Trophoblast cell (in vitro differentiated cells and primary cell): ENCODE data around the gene HTR7.
A peak's percentile ranks its signal among the peaks of the same experiment; 100 is the strongest.

ENCODE experiments used
- DNase-seq, 2 donors: peaks; one replicate each; pipeline ENCODE4 v3.0.0-alpha.2; 2016
- H2AFZ ChIP-seq: 2 replicates; pipeline ENCODE4 v1.6.1; 2013; ENCODE audit warnings: low read length, moderate library complexity, mild to moderate bottlenecking; ENCODE audit not compliant: insufficient read depth, poor library complexity
- H2AK5ac ChIP-seq: 2 replicates; pipeline ENCODE4 v1.6.1; 2013; ENCODE audit warnings: mild to moderate bottlenecking, low read length
- H2BK120ac ChIP-seq: 2 replicates; pipeline ENCODE4 v1.6.1; 2013; ENCODE audit warnings: low read length, mild to moderate bottlenecking, moderate library complexity; ENCODE audit not compliant: insufficient read depth, poor library complexity
- H2BK12ac ChIP-seq: 2 replicates; pipeline ENCODE4 v1.6.1; 2013; ENCODE audit warnings: mild to moderate bottlenecking, low read length, moderate library complexity
- H2BK5ac ChIP-seq: 2 replicates; pipeline ENCODE4 v1.6.1; 2013; ENCODE audit warnings: low read length, low read depth, moderate library complexity, mild to moderate bottlenecking; ENCODE audit not compliant: poor library complexity
- H3K14ac ChIP-seq: 2 replicates; pipeline ENCODE4 v1.6.1; 2013; ENCODE audit warnings: mild to moderate bottlenecking, low read length
- H3K18ac ChIP-seq: 2 replicates; pipeline ENCODE4 v1.6.1; 2013; ENCODE audit warnings: mild to moderate bottlenecking, low read length
- H3K23ac ChIP-seq: 2 replicates; pipeline ENCODE4 v1.6.1; 2013; ENCODE audit warnings: low read length
- H3K27ac ChIP-seq: 2 replicates; pipeline ENCODE4 v1.5.1; 2013; ENCODE audit warnings: low read depth, mild to moderate bottlenecking, inconsistent platforms, low read length, moderate library complexity
- H3K27me3 ChIP-seq: 2 replicates; pipeline ENCODE4 v1.6.1; 2013; ENCODE audit warnings: inconsistent platforms, mild to moderate bottlenecking, low read length, moderate library complexity; ENCODE audit not compliant: insufficient read depth
- H3K36me3 ChIP-seq, 2 experiments: 1 replicate in 1 of 2; 2 replicates in 1 of 2; pipeline ENCODE4 v1.6.1; 2013; ENCODE audit warnings: low read length in 2 of 2, mild to moderate bottlenecking in 2 of 2, moderate library complexity in 1 of 2; ENCODE audit not compliant: insufficient read depth in 2 of 2, control insufficient read depth in 1 of 2
- H3K4ac ChIP-seq: 2 replicates; pipeline ENCODE4 v1.6.1; 2013; ENCODE audit warnings: low read depth, mild to moderate bottlenecking, low read length, moderate library complexity
- H3K4me1 ChIP-seq, 2 experiments: 1 replicate in 1 of 2; 2 replicates in 1 of 2; pipeline ENCODE4 v1.6.1; 2013; ENCODE audit warnings: low read length in 2 of 2, mild to moderate bottlenecking in 2 of 2, moderate library complexity in 1 of 2; ENCODE audit not compliant: insufficient read depth in 2 of 2, control insufficient read depth in 1 of 2
- H3K4me2 ChIP-seq: 2 replicates; pipeline ENCODE4 v1.6.1; 2013; ENCODE audit warnings: inconsistent platforms, mild to moderate bottlenecking, low read length, moderate library complexity
- H3K4me3 ChIP-seq: 2 replicates; pipeline ENCODE4 v1.5.1; 2013; ENCODE audit warnings: mild to moderate bottlenecking, low read depth, low read length, inconsistent platforms
- H3K79me1 ChIP-seq: one replicate; pipeline ENCODE4 v1.6.1; 2013; ENCODE audit warnings: low read length
- H3K79me2 ChIP-seq: 2 replicates; pipeline ENCODE4 v1.6.1; 2013; ENCODE audit warnings: low read length, mild to moderate bottlenecking; ENCODE audit not compliant: control insufficient read depth, insufficient read depth, poor library complexity
- H3K9ac ChIP-seq: 2 replicates; pipeline ENCODE4 v1.6.1; 2013; ENCODE audit warnings: mild to moderate bottlenecking, low read length
- H3K9me3 ChIP-seq: 2 replicates; pipeline ENCODE4 v1.6.1; 2013; ENCODE audit warnings: low read depth, mild to moderate bottlenecking, control low read depth, inconsistent platforms, low read length; ENCODE audit not compliant: insufficient read depth
- H4K12ac ChIP-seq: 2 replicates; pipeline ENCODE4 v1.6.1; 2013; ENCODE audit warnings: low read depth, mild to moderate bottlenecking, low read length, moderate library complexity
- H4K8ac ChIP-seq: 2 replicates; pipeline ENCODE4 v1.6.1; 2013; ENCODE audit warnings: low read depth, mild to moderate bottlenecking, low read length, moderate library complexity
- H4K91ac ChIP-seq: one replicate; pipeline ENCODE4 v1.6.1; 2013; ENCODE audit warnings: low read depth, mild to moderate bottlenecking, low read length, moderate library complexity
- WGBS: extraction: QIAGEN DNeasy Blood & Tissue Kit; methylation state at CpG from one replicate; pipeline ENCODE4 v1.1.7; 2013; ENCODE audit warnings: missing lambda C conversion rate; ENCODE audit not compliant: insufficient read length, insufficient coverage; ENCODE audit errors: extremely low coverage; 5-methylcytosine and 5-hydroxymethylcytosine counted together

HTR7 gene

DNA sequence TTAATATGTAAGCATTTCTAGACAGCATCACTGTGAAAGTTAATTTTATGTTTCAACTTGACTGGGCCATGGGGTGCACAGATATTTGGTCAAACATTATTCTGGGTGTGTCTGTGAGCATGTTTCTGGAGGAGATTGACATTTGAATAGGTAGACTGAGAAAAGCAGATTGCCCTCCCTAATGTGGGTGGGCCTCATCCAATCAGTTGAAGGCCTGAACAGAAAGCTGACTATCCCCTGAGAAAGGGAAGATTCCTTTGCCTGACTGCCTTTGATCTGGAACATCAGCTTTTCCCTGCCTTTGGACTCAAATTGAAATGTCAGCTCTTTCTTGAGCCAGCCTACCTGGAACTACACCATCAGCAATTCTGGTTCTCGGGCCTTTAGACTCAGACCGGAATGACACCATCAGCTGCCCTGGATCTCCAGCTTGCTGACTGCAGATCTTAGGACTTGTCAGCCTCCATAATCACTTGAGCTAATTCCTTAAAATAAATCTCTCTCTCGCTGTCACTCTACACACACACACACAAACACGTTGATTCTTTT is 8.3 kb upstream of the HTR7 start:
- H2BK120ac ChIP-seq: no peak overlapping the region
- H4K8ac ChIP-seq: no peak overlapping the region

GRCh38 chr10:90865401-90865800 is 7.6 kb upstream of the HTR7 start:
- no CpG with 5 or more reads among the region's 3 CpGs for WGBS
- H3K4me1 ChIP-seq: no peaks in the 10 kb centered on the region
- no peak overlapping the region for H3K9ac ChIP-seq
- no peak overlapping the region for H2BK120ac ChIP-seq
- H2AFZ ChIP-seq: no peak overlapping the region
- no peak overlapping the region for H4K12ac ChIP-seq
- no peak overlapping the region for H3K18ac ChIP-seq
- H2BK12ac ChIP-seq: no peak overlapping the region
- no peak overlapping the region for H3K27ac ChIP-seq
- no peak overlapping the region for H2AK5ac ChIP-seq
- H3K9me3 ChIP-seq: no peaks in the 10 kb centered on the region
- no peak for DNase-seq
- H3K4me2 ChIP-seq: no peak overlapping the region
- H3K36me3 ChIP-seq: no peaks in the 10 kb centered on the region
- no peak overlapping the region for H3K4ac ChIP-seq
- H3K79me2 ChIP-seq: no peaks in the 10 kb centered on the region
- no peak overlapping the region for H4K8ac ChIP-seq
- H3K27me3 ChIP-seq: no peaks in the 10 kb centered on the region
- H3K14ac ChIP-seq: no peak overlapping the region
- H4K91ac ChIP-seq: no peak overlapping the region
- H2BK5ac ChIP-seq: no peak overlapping the region
- H3K79me1 ChIP-seq: no peaks in the 10 kb centered on the region
- no peak overlapping the region for H3K23ac ChIP-seq
- no peak overlapping the region for H3K4me3 ChIP-seq

More for the DNA sequence above, 8.3 kb upstream of the HTR7 start:
- no peak overlapping the region for H2BK12ac ChIP-seq
- H3K14ac ChIP-seq: no peak overlapping the region
- H3K4me2 ChIP-seq: no peak overlapping the region
- no peak overlapping the region for H3K18ac ChIP-seq
- no peak overlapping the region for H4K12ac ChIP-seq
- H3K4ac ChIP-seq: no peak overlapping the region
- no peaks in the 10 kb centered on the region for H3K36me3 ChIP-seq
- no peaks in the 10 kb centered on the region for H3K4me1 ChIP-seq
- H3K9me3 ChIP-seq: no peaks in the 10 kb centered on the region
- no peaks in the 10 kb centered on the region for H3K79me1 ChIP-seq
- no peak overlapping the region for H3K9ac ChIP-seq
- 100% methylated on average over 2 of the region's 4 CpGs for WGBS
- H3K23ac ChIP-seq: no peak overlapping the region
- H2AK5ac ChIP-seq: no peak overlapping the region
- no peaks in the 10 kb centered on the region for H3K79me2 ChIP-seq
- no peak for DNase-seq
- H3K27me3 ChIP-seq: no peaks in the 10 kb centered on the region
- H4K91ac ChIP-seq: no peak overlapping the region
- no peak overlapping the region for H2AFZ ChIP-seq
- H3K27ac ChIP-seq: no peak overlapping the region
- H3K4me3 ChIP-seq: no peak overlapping the region
- H2BK5ac ChIP-seq: no peak overlapping the region

GRCh38 chr10:90862908-90863514 is 5.2 kb upstream of the HTR7 start:
- peak in 1 of 2 donors; percentile 59 for DNase-seq
- peaks cover 1% of the 10 kb centered on the region for H3K79me2 ChIP-seq
- no CpG with 5 or more reads among the region's 2 CpGs for WGBS
- H4K91ac ChIP-seq: no peak overlapping the region
- H2BK12ac ChIP-seq: no peak overlapping the region
- no peak overlapping the region for H2AFZ ChIP-seq
- H3K9ac ChIP-seq: no peak overlapping the region
- peaks cover 1% of the 10 kb centered on the region for H3K79me1 ChIP-seq
- no peak overlapping the region for H3K23ac ChIP-seq
- no peak overlapping the region for H2AK5ac ChIP-seq
- H3K9me3 ChIP-seq: no peaks in the 10 kb centered on the region
- H2BK120ac ChIP-seq: no peak overlapping the region
- no peaks in the 10 kb centered on the region for H3K36me3 ChIP-seq
- no peak overlapping the region for H4K12ac ChIP-seq
- H2BK5ac ChIP-seq: no peak overlapping the region
- H3K18ac ChIP-seq: no peak overlapping the region
- H3K27me3 ChIP-seq: no peaks in the 10 kb centered on the region
- no peak overlapping the region for H4K8ac ChIP-seq
- H3K14ac ChIP-seq: no peak overlapping the region
- no peak overlapping the region for H3K27ac ChIP-seq
- H3K4me3 ChIP-seq: no peak overlapping the region
- H3K4ac ChIP-seq: no peak overlapping the region
- no peaks in the 10 kb centered on the region for H3K4me1 ChIP-seq
- H3K4me2 ChIP-seq: no peak overlapping the region

DNA sequence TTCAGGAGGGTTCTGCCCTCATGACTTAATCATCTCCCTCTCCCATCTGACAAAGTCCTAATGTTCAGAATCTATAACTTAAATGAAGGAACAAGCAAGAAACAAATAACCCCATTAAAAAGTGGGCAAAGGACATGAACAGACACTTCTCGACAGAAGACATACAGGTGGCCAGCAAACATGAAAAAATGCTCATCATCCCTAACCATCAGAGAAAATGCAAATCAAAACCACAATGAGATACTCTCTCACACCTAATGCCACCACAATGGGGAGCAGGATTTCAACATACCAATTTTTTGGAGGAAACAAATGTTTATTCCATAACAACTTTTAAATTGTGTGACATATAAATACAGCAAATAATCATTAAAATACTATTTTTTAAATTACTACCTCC is 3.0 kb upstream of the HTR7 start:
- Histone ChIP-seq H3K27ac (no peak overlapping the region), H3K4ac (no peak overlapping the region), H3K18ac (no peak overlapping the region), H3K79me2 (peaks cover 2% of the 10 kb centered on the region), H2BK12ac (no peak overlapping the region), H3K14ac (no peak overlapping the region), H3K27me3 (peaks cover 11% of the 10 kb centered on the region), H2AFZ (no peak overlapping the region), H4K91ac (no peak overlapping the region), H3K36me3 (no peaks in the 10 kb centered on the region), H3K4me2 (no peak overlapping the region), H3K9me3 (no peaks in the 10 kb centered on the region), H4K8ac (no peak overlapping the region), H3K4me3 (no peak overlapping the region), H3K79me1 (peaks cover 4% of the 10 kb centered on the region), H4K12ac (no peak overlapping the region), H3K23ac (no peak overlapping the region), H2BK5ac (no peak overlapping the region), H2AK5ac (no peak overlapping the region), H3K4me1 (peaks cover 0 to 6% of the 10 kb centered on the region in 2 experiments), H2BK120ac (no peak overlapping the region), H3K9ac (no peak overlapping the region)
- WGBS: no CpG with 5 or more reads among the region's 1 CpG
- no peak for DNase-seq
